Kidney (tissue), 14 donors: Measurements from ENCODE around the gene AFDN. TPM values are rescaled to one million over a fixed set of nuclear protein-coding genes. Genes with fewer than 3 reads are reported as not detected.

Experiments used
- DNase-seq, 5 donors: peaks; one replicate each; pipeline ENCODE4 v3.0.0-alpha.2; 2013 to 2020
- FAIRE-seq: peaks from 2 replicates; lab custom pipeline; 2012; peaks lifted over from hg19 to GRCh38; lab: Jason Lieb, UNC
- H3K27ac ChIP-seq, 2 donors: one replicate each; pipeline ENCODE4 v1.7.0; 2013; ENCODE audit warnings: low read depth in 2 of 2, low read length in 2 of 2, inconsistent platforms in 1 of 2
- H3K27me3 ChIP-seq: one replicate; pipeline ENCODE4 v1.7.1; 2013; ENCODE audit warnings: low read length, inconsistent platforms; ENCODE audit not compliant: control insufficient read depth, insufficient read depth
- H3K36me3 ChIP-seq, 3 donors: one replicate each; pipeline versions ENCODE4 v1.7.0 to v1.7.1; 2013; ENCODE audit warnings: low read length in 3 of 3, control low read depth in 1 of 3, inconsistent platforms in 1 of 3; ENCODE audit not compliant: insufficient read depth in 3 of 3, control insufficient read depth in 2 of 3
- H3K4me1 ChIP-seq, 3 donors: one replicate each; pipeline versions ENCODE4 v1.7.0 to v1.7.1; 2013; ENCODE audit warnings: low read length in 3 of 3, inconsistent platforms in 1 of 3, low read depth in 1 of 3; ENCODE audit not compliant: control insufficient read depth in 2 of 3, insufficient read depth in 2 of 3
- H3K4me3 ChIP-seq, 3 donors: one replicate each; pipeline versions ENCODE4 v1.7.0 to v1.8.1; 2013; ENCODE audit warnings: low read length in 3 of 3, control low read depth in 1 of 3, inconsistent platforms in 1 of 3
- H3K9ac ChIP-seq, 3 donors: one replicate each; pipeline versions ENCODE4 v1.7.0 to v1.7.1; 2013; ENCODE audit warnings: low read length in 3 of 3, control low read depth in 1 of 3, inconsistent platforms in 1 of 3
- H3K9me3 ChIP-seq, 3 donors: one replicate each; pipeline versions ENCODE4 v1.7.0 to v1.7.1; 2013; ENCODE audit warnings: low read length in 3 of 3, control low read depth in 1 of 3, inconsistent platforms in 1 of 3; ENCODE audit not compliant: control insufficient read depth in 2 of 3, insufficient read depth in 1 of 3
- intact Hi-C: fragments of 100-400 bp; cut with DNase I; formaldehyde crosslinking; loops from one replicate; pipeline ENCODE4 v1.11.1; 2022
- polyA plus RNA-seq: library from polyadenylated mRNA; stranded (reverse); fragments of 350-450 nt; fragmentation: Illumina TruSeq; extraction: RNeasy Lipid Tissue Mini Kit (QIAGEN cat#74804); gene quantifications from one replicate; pipeline ENCODE4 v1.2.3, GENCODE V29; 2014; ENCODE audit warnings: low read depth, low replicate concordance; ENCODE audit not compliant: insufficient read depth
- total RNA-seq: library from RNA; stranded (reverse); fragmentation: NEBNext Ultra II Directional; extraction: Animal tissue kit (Norgen Biotek cat#: 25700); gene quantifications from one replicate; pipeline ENCODE4 v1.2.1, GENCODE V29; 2021
- TF ChIP-seq, protein P1 (sequence below): IDR thresholded peaks from 3 replicates; pipeline ENCODE4 v1.5.1; 2012; ENCODE audit warnings: mild to moderate bottlenecking, moderate library complexity, borderline replicate concordance; ENCODE audit not compliant: insufficient read depth; ENCODE audit errors: extremely low read depth
- donor health status: control.
- donor health status: control.
- donor health status: control.
- donor health status: control.
- donor health status: control.
- donor health status: DM: yes; HTN: yes; CAD: no.
- donor health status: Normal renal cell carcinoma (clear cell type).

Gene AFDN
- total and polyA plus RNA-seq, 2 donors from 2014 or later = 21.5 to 175 TPM

DNA sequence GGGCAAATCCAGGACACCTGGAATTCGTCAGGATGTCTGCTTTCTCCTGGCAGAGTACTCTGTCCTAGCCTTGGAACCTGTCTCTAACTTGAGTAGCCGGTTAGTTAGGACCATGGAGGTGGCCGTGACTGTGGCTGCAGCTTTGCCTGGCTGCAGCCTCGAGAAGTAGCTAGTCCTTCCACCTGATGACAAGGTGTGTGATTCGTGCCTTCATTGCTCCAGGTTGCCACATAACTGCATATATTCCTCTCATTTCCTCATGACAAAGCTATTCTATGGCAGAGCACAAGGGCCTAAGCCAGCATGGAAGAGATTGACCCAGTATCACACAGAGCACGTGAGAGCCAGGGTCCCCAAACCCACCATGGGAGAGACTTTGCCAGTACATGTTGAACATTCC, 130.9 kb downstream of the AFDN start:
- FAIRE-seq = no peak
- Histone ChIP-seq H3K4me3 (no peak overlapping the region), H3K27me3 (no peaks in the 10 kb centered on the region), H3K36me3 (peaks cover 0 to 8% (median 0%) of the 10 kb centered on the region in 3 donors), H3K9ac (no peak overlapping the region), H3K27ac (no peak overlapping the region), H3K4me1 (peaks cover 0 to 14% (median 7%) of the 10 kb centered on the region in 3 donors), H3K9me3 (no peaks in the 10 kb centered on the region)
- intact Hi-C loops = no loop called here
- DNase-seq = no peak
- TF ChIP-seq, protein P1, sequence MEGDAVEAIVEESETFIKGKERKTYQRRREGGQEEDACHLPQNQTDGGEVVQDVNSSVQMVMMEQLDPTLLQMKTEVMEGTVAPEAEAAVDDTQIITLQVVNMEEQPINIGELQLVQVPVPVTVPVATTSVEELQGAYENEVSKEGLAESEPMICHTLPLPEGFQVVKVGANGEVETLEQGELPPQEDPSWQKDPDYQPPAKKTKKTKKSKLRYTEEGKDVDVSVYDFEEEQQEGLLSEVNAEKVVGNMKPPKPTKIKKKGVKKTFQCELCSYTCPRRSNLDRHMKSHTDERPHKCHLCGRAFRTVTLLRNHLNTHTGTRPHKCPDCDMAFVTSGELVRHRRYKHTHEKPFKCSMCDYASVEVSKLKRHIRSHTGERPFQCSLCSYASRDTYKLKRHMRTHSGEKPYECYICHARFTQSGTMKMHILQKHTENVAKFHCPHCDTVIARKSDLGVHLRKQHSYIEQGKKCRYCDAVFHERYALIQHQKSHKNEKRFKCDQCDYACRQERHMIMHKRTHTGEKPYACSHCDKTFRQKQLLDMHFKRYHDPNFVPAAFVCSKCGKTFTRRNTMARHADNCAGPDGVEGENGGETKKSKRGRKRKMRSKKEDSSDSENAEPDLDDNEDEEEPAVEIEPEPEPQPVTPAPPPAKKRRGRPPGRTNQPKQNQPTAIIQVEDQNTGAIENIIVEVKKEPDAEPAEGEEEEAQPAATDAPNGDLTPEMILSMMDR = no peak

DNA sequence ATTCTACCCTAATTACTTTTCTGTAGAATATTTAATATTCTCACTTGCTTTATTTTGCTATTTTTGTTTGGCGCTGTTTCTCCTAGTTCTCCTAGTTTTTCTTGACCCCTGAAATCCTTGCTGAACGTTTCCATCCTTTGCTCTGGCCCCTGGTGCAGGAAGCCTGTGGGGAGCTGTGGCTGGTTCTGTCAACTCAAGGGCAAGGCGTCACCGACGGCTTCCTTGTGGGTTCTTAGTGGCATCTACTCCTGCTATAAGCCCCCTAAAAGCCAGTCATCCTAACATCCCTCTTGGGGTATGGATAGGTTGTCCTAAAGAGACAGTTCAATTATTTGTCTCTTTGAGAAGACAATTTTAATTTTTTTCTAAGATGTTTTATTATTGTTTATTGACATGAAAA, 133.9 kb downstream of the AFDN start:
- FAIRE-seq (no peak), DNase-seq (no peak)
- peaks cover 0 to 35% (median 8%) of the 10 kb centered on the region in 3 donors for H3K4me1 ChIP-seq

DNA sequence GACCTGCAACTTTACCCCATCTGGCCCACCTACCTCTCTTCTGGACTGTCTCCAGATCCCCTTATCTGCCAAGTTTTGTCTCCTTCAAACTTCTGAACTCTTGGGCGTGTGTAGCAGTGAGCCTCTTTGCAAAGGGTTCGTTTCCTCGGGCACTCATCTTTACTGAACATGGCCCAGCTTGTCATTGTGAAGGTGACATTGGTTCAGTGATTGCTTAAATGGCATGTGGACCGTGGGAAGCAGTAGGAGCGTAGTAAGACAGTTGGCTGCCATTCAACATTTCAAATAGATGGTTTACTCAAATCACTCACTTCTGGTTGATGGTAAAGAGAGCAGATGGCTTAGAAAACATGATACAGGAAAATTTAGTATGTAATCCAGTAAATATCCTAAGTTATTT, 136.0 kb downstream of the AFDN start:
- Histone ChIP-seq H3K36me3 (peaks cover 9 to 25% (median 10%) of the 10 kb centered on the region in 3 donors), H3K4me1 (peaks cover 0 to 30% (median 6%) of the 10 kb centered on the region in 3 donors), H3K9me3 (no peaks in the 10 kb centered on the region), H3K27me3 (no peaks in the 10 kb centered on the region), H3K4me3 (no peak overlapping the region), H3K27ac (no peak overlapping the region), H3K9ac (no peak overlapping the region)
- intact Hi-C loops = no loop called here
- no peak for FAIRE-seq
- TF ChIP-seq, protein P1 = no peak
- no peak for DNase-seq

More for the DNA sequence above, 133.9 kb downstream of the AFDN start:
- no peak overlapping the region for H3K27ac ChIP-seq
- H3K27me3 ChIP-seq = no peaks in the 10 kb centered on the region
- no peaks in the 10 kb centered on the region for H3K9me3 ChIP-seq
- intact Hi-C loops = no loop called here
- H3K4me3 ChIP-seq = no peak overlapping the region
- peaks cover 0 to 22% (median 2%) of the 10 kb centered on the region in 3 donors for H3K36me3 ChIP-seq
- H3K9ac ChIP-seq = no peak overlapping the region
- TF ChIP-seq, protein P1 = no peak

DNA sequence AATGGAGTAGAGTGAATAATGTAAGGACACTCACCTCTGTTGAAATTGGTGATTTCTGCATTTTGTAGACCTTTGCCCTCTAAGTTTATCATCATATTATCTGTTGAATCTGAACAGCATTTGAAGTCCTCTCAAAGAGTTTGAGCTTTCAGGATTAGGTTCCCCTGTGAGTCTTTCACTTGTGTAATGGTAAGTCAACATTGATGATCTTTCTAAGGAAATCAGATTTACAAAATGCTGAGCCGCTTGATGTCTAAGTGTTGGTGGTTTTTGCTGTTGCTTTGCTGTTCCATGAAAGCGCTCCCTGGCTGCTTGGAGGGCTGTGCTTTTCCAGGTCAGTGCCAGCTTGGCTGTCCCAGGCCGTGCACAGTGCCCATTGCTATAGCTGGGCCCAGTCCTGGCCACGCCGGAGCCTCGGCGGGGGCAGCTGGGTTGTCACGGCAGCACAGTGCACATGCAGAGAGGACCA, 136.9 kb downstream of the AFDN start:
- DNase-seq (no peak), FAIRE-seq (no peak)
- H3K36me3 ChIP-seq = peaks cover 9 to 31% (median 10%) of the 10 kb centered on the region in 3 donors
- no peaks in the 10 kb centered on the region for H3K27me3 ChIP-seq
- H3K4me3 ChIP-seq = no peak overlapping the region
- H3K4me1 ChIP-seq = peaks cover 0 to 30% (median 6%) of the 10 kb centered on the region in 3 donors
- TF ChIP-seq, protein P1 = no peak
- peak overlapping the region in 1 of 2 donors; percentile 58 for H3K27ac ChIP-seq
- intact Hi-C loops = no loop called here
- no peak overlapping the region for H3K9ac ChIP-seq
- H3K9me3 ChIP-seq = no peaks in the 10 kb centered on the region
